Suprapubic skin (tissue), 4 donors: Measurements from ENCODE around the gene ZRSR2.

Source experiments
- CTCF ChIP-seq, 2 donors: fragments of 200-600 bp in 1 of 2; fragments of 450-650 bp in 1 of 2; sonication (generic) in 1 of 2; IDR thresholded peaks; one replicate each; pipeline ENCODE4 v1.5.1; 2016 to 2019; ENCODE audit warnings: antibody characterized with exemption in 2 of 2, mild to moderate bottlenecking in 1 of 2, moderate library complexity in 1 of 2
- EP300 ChIP-seq: sonication (generic); formaldehyde crosslinking; IDR thresholded peaks from one replicate; pipeline ENCODE4 v1.6.1; 2017; ENCODE audit warnings: antibody characterized with exemption
- POLR2A ChIP-seq, 2 donors: fragments of 450-650 bp; IDR thresholded peaks; one replicate each; pipeline ENCODE4 v1.6.1; 2017; ENCODE audit warnings: antibody characterized with exemption in 2 of 2, mild to moderate bottlenecking in 2 of 2, moderate library complexity in 2 of 2
- POLR2AphosphoS5 ChIP-seq, 3 donors: sonication (generic); formaldehyde crosslinking; IDR thresholded peaks; one replicate each; pipeline ENCODE4 v1.6.1; 2017; ENCODE audit warnings: antibody characterized with exemption in 3 of 3

DNA sequence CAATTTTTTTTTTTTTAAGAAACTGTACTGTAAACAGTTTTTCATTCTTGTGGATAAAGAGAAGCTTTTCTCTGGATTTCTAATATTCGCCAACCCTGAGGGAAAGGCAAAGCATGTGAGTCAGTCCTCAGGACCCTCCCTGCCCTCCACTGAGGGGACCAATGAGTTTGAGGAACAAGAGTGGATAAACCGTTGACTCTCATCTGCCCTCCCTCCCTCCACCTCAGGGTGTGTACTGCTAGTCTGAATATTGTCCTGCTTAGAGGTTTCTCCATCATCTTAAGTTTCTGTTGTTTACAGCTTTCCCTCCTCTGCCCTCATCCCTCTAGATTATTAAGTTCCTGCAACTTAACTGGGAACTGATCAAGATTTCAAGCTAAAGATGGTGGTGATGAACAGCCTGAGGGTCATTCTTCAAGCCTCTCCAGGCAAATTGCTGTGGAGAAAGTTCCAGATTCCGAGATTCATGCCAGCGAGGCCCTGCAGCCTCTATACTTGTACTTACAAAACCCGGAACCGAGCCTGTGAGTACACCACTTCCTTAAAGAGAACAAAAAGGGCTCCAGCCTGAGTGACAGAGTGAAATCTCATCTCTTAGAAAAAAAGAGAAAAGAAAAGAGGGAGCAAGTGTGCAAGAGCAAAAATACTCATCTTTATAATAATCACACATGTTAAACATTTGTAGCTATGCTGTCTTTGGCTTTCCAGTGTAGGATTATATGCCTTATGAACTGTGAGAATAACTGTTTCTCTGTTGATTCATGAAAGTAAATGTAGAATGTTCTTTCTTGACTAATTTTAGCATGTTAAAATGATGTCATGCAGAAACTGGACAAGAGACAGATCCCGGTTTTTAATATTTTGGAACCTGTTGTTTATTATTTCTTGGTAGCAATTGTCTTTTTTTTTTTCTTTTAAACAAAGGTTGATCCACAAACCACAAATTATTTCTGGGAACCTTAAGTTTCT, 40.4 kb upstream of the ZRSR2 start:
- no peak for TF ChIP-seq CTCF (IDR thresholded peaks at IDR 0.05)
- TF ChIP-seq POLR2AphosphoS5 (IDR thresholded peaks at IDR 0.05) = no peak
- no peak for TF ChIP-seq POLR2A (IDR thresholded peaks at IDR 0.05)
- no peak for TF ChIP-seq EP300
